HUES48 (cell line): ENCODE data around the gene RAD51AP1.

Experiments used
- H3K27ac ChIP-seq: one replicate; pipeline ENCODE4 v1.7.0; 2013; ENCODE audit warnings: low read depth, low read length, inconsistent platforms
- H3K27me3 ChIP-seq: 2 replicates; pipeline ENCODE4 v1.6.1; 2013; ENCODE audit warnings: mild to moderate bottlenecking, low read length; ENCODE audit not compliant: control insufficient read depth, insufficient read depth
- H3K36me3 ChIP-seq: 2 replicates; pipeline ENCODE4 v1.6.1; 2013; ENCODE audit warnings: low read length; ENCODE audit not compliant: control insufficient read depth, insufficient read depth
- H3K4me1 ChIP-seq: 2 replicates; pipeline ENCODE4 v1.6.1; 2013; ENCODE audit warnings: mild to moderate bottlenecking, low read length; ENCODE audit not compliant: control insufficient read depth, insufficient read depth
- H3K4me3 ChIP-seq: 2 replicates; pipeline ENCODE4 v1.5.1; 2013; ENCODE audit warnings: mild to moderate bottlenecking, low read depth, low read length
- H3K9ac ChIP-seq: 2 replicates; pipeline ENCODE4 v1.6.1; 2013; ENCODE audit warnings: mild to moderate bottlenecking, low read depth, low read length, moderate library complexity
- H3K9me3 ChIP-seq: 2 replicates; pipeline ENCODE4 v1.6.1; 2013; ENCODE audit warnings: low read length; ENCODE audit not compliant: control insufficient read depth, insufficient read depth

The RAD51AP1 gene

DNA sequence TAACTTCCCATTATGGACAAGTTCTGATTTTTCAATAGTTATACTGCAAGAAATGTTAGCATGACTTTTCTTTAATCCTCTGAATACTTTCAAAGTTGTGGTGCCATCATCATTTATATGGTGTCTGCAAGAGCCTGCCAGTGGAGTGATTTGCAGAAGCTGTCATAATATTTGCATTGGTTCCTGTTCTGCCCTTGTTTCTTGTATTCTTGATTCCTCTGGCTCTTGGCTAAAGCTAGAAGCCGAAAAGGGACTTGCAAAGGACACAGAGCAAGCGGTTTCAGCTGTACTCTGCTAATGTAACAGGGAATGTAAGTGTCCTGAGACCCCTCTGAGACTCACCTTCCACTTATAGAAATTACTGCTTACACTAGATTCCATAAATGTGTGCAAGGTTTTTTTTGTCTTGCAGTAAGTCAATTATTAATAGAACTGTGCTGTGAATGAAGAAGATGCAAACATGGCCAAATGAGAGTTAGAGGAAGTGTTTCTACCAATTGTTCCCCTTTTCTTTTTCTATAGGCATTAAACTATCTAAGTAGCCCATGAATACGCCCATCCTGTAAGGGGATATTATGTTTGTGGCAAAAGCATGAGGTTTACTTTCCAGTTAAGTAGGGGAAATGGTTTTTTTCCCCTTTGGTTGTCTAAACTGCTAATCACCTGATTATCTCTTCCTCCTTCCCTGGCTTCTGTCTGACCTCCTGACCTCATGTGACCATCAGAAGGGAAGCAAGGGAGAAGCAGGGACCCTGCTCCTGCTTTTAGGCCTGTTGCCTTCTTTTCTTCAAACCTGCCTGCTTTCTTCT is 28.6 kb downstream of the RAD51AP1 start:
- H3K9me3 ChIP-seq = no peaks in the 10 kb centered on the region
- H3K27me3 ChIP-seq = peaks cover 17% of the 10 kb centered on the region
- no peak overlapping the region for H3K27ac ChIP-seq
- H3K4me1 ChIP-seq = 0 out of 2 replicates have a peak, but pooled peaks cover 3% of the 10 kb centered on the region
- H3K9ac ChIP-seq = no peak overlapping the region
- H3K36me3 ChIP-seq = no peaks in the 10 kb centered on the region
- H3K4me3 ChIP-seq = no peak overlapping the region

GRCh38 chr12:4569261-4569660 is 30.6 kb downstream of the RAD51AP1 start:
- Histone ChIP-seq H3K4me3 (no peak overlapping the region), H3K27me3 (no peaks in the 10 kb centered on the region), H3K36me3 (no peaks in the 10 kb centered on the region), H3K27ac (no peak overlapping the region), H3K4me1 (no peaks in the 10 kb centered on the region), H3K9me3 (no peaks in the 10 kb centered on the region), H3K9ac (no peak overlapping the region)

DNA sequence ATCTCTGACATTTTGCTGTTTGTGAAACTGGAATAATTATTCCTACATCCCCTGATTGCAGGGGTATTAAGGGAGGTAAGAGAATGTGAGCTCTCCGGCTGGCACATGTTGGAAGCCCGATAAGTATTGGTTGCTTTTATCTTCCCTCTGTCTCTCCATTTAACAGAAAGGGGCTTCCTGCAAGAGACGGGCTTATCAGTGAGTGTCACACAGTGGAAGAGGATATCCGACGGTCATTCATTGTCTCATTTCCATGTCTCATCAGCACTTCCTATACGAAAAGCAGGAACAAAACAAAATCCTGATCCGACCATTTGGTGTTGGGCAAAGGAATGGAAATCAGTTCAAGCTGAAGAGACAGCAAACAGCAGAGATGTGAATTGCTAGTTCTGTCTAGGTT is 34.0 kb downstream of the RAD51AP1 start:
- Histone ChIP-seq H3K36me3 (no peaks in the 10 kb centered on the region), H3K4me3 (no peak overlapping the region), H3K27me3 (no peaks in the 10 kb centered on the region), H3K9me3 (no peaks in the 10 kb centered on the region), H3K4me1 (no peaks in the 10 kb centered on the region), H3K27ac (no peak overlapping the region), H3K9ac (no peak overlapping the region)

DNA sequence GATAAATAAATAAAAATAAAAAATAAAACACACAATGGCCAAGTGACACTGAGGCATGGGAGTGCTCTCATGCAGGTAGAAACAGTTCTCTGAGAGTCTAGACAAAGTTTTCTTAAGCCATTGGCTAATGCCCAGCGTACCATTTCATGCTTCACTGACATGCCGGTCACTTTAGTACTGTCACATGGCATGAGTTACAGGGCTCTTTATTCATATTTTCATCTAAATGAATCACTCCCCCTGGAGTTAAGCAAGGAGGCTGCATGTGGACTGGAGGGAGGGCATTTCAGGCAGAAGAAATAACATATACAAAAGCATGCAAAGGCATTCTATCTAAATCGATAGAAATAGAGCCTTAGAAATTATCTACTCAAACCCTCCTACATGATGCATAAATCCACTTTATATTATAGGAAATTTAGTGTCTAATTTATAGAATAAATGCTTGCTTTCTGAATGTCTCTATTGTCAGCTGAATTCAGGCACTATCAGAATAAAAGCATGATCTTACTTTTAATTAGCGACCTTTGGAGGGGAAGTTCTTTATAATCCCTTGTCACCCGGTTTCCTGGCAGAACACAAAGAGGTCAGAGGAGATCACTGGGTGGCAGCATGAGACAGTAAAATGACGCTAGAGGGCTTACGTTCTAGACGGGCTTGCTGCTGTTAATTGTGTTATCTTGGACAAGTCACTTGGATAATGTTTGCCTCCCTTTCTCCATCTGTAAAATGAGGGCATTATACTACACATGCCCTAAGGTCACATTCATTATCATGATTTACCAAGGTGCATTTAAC is 40.8 kb downstream of the RAD51AP1 start:
- H3K36me3 ChIP-seq = no peaks in the 10 kb centered on the region
- no peak overlapping the region for H3K4me3 ChIP-seq
- no peaks in the 10 kb centered on the region for H3K9me3 ChIP-seq
- H3K9ac ChIP-seq = no peak overlapping the region
- H3K27ac ChIP-seq = no peak overlapping the region
- no peaks in the 10 kb centered on the region for H3K27me3 ChIP-seq
- H3K4me1 ChIP-seq = no peaks in the 10 kb centered on the region

GRCh38 chr12:4580281-4580688 is 41.6 kb downstream of the RAD51AP1 start:
- Histone ChIP-seq H3K4me3 (no peak overlapping the region), H3K9ac (no peak overlapping the region)

DNA sequence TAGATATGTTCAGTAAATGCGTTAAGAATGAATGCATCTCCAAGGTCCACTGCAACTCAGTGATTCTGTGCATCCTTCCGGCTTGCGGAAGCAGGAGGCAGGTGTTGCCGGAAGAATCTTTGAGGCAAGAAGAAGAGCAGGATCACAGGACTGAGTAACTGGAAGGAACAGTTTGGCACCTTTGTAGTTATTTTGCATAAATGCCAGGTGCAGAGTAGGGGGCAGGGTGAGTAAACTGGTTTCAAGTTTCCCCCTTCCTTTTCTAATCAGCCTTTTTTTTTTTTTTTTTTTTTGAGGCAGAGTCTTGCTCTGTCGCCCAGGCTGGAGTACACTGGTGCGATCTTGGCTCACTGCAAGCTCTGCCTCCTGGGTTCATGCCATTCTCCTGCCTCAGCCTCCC is 45.6 kb downstream of the RAD51AP1 start:
- H3K9ac ChIP-seq = no peak overlapping the region
- no peaks in the 10 kb centered on the region; the same call in 1 of the 2 replicates for H3K4me1 ChIP-seq
- no peaks in the 10 kb centered on the region for H3K36me3 ChIP-seq
- H3K9me3 ChIP-seq = no peaks in the 10 kb centered on the region
- H3K27ac ChIP-seq = no peak overlapping the region
- no peak overlapping the region for H3K4me3 ChIP-seq
- no peaks in the 10 kb centered on the region for H3K27me3 ChIP-seq

More at GRCh38 chr12:4580281-4580688, 41.6 kb downstream of the RAD51AP1 start:
- Histone ChIP-seq H3K27ac (no peak overlapping the region), H3K9me3 (no peaks in the 10 kb centered on the region), H3K27me3 (no peaks in the 10 kb centered on the region), H3K36me3 (no peaks in the 10 kb centered on the region), H3K4me1 (no peaks in the 10 kb centered on the region)

DNA sequence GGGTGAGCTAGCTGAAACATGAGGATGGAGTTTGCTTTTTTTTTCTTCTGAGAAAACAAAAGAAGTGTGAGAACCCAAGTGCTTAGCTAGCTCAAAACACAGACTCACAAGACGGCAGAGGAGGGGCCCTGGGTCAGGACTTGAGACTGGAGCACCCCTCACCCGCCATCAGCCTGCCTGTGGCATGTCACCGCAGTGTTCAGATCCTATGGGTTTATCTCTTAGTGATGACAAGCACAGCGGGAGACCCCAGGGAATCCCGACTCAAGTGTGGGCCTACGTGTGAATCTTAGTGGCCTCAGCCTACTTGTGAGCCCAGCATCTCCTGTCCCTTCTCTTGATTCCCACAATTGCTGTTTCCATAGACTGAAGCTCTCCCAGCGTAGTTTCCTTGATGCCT is 46.2 kb downstream of the RAD51AP1 start:
- no peaks in the 10 kb centered on the region; the same call in 1 of the 2 replicates for H3K4me1 ChIP-seq
- no peaks in the 10 kb centered on the region for H3K9me3 ChIP-seq
- H3K36me3 ChIP-seq = no peaks in the 10 kb centered on the region
- no peak overlapping the region for H3K4me3 ChIP-seq
- no peaks in the 10 kb centered on the region for H3K27me3 ChIP-seq
- H3K9ac ChIP-seq = no peak overlapping the region
- no peak overlapping the region for H3K27ac ChIP-seq

- Histone ChIP-seq H3K27ac (no peak overlapping the region), H3K4me3 (no peak overlapping the region), H3K9ac (no peak overlapping the region), H3K4me1 (no peaks in the 10 kb centered on the region; the same call in 1 of the 2 replicates), H3K36me3 (no peaks in the 10 kb centered on the region), H3K27me3 (no peaks in the 10 kb centered on the region), H3K9me3 (no peaks in the 10 kb centered on the region)
Observed at GRCh38 chr12:4586500-4586899, 47.8 kb downstream of the RAD51AP1 start.

DNA sequence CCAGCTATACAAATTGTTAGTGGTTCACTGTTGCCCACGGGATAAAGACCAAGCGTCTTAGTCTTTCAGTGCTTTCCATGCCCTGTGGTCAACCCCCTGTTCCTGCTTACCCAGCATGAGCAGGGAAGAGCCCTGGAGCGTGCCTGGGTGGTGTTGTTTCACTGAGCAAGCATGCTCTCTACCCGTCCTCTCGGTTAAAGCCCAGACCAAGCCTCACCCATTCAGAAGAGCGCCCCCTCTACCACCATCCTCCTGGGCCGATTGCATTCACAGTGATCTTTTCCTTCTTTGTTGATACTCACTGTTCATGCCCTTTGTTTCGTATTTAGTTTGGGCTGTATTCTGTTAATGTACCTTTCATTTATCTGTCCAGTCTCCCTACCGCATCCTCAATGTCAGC is 48.4 kb downstream of the RAD51AP1 start:
- H3K9me3 ChIP-seq = no peaks in the 10 kb centered on the region
- no peak overlapping the region for H3K9ac ChIP-seq
- H3K27me3 ChIP-seq = no peaks in the 10 kb centered on the region
- H3K4me1 ChIP-seq = no peaks in the 10 kb centered on the region; the same call in 1 of the 2 replicates
- no peak overlapping the region for H3K27ac ChIP-seq
- H3K36me3 ChIP-seq = no peaks in the 10 kb centered on the region
- no peak overlapping the region for H3K4me3 ChIP-seq

DNA sequence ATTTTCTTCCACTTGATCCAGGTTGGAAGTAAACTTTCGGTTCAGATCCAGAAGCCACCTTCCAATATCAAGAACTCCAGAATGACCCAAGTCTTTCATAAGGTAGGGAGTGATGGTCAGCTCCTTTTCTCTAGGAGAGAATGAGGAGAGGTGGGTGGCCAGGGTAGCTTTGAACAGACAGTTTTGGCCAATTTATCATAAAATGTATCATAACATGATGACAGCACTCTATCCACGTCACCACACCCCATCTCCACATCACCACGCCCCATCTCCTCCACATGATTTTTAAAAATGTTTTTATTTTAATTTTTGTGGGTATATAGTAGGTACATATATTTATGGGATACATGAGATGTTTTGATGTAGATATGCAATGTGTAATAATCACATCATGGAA is 50.2 kb downstream of the RAD51AP1 start:
- no peak overlapping the region for H3K27ac ChIP-seq
- H3K27me3 ChIP-seq = no peaks in the 10 kb centered on the region

GRCh38 chr12:4589941-4590340 is 51.3 kb downstream of the RAD51AP1 start:
- no peak overlapping the region for H3K4me3 ChIP-seq
- H3K27me3 ChIP-seq = no peaks in the 10 kb centered on the region
- no peaks in the 10 kb centered on the region; the same call in 1 of the 2 replicates for H3K4me1 ChIP-seq
- H3K9ac ChIP-seq = no peak overlapping the region
- H3K27ac ChIP-seq = no peak overlapping the region
- H3K36me3 ChIP-seq = no peaks in the 10 kb centered on the region
- no peaks in the 10 kb centered on the region for H3K9me3 ChIP-seq

More for the DNA sequence above, 50.2 kb downstream of the RAD51AP1 start:
- no peak overlapping the region for H3K4me3 ChIP-seq
- no peaks in the 10 kb centered on the region; the same call in 1 of the 2 replicates for H3K4me1 ChIP-seq
- no peak overlapping the region for H3K9ac ChIP-seq
- no peaks in the 10 kb centered on the region for H3K9me3 ChIP-seq
- H3K36me3 ChIP-seq = no peaks in the 10 kb centered on the region
